ENCODE results near the gene KCNA1.

KCNA1 gene

GRCh38 chr12:4909734-4910501 is at the start of gene KCNA1:
Gene KCNA1 (plus strand): TSS chr12:4909905. CDS start chr12:4911379, 1,474 bp downstream.
- no peaks in the 10 kb centered on the region for H3K36me3 ChIP-seq (ENCODE audit: insufficient read depth, low read length)
- H3K9me2 ChIP-seq (replicated peaks; ENCODE audit: low read depth, low read length): no peaks in the 10 kb centered on the region
- H3K9me3 ChIP-seq (ENCODE audit: insufficient read depth, low read depth, low read length): no peaks in the 10 kb centered on the region
- H3K4me2 ChIP-seq (ENCODE audit: low read depth, low read length, poor library complexity, severe bottlenecking): no peak within 1 kb of the TSS
- no peaks in the 10 kb centered on the region for H4K20me1 ChIP-seq (ENCODE audit: insufficient read depth, low read length, poor library complexity, severe bottlenecking)
- H3K9ac ChIP-seq (ENCODE audit: low read depth, low read length, poor library complexity, severe bottlenecking): no peak within 1 kb of the TSS
- TF ChIP-seq CTCF (conservative IDR thresholded peaks at IDR 0.05; ENCODE audit: low read length): no peak
- TF ChIP-seq EZH2phosphoT487 (IDR thresholded peaks at IDR 0.05; ENCODE audit: borderline replicate concordance): no peak
- no peaks in the 10 kb centered on the region for H3K4me1 ChIP-seq (ENCODE audit: insufficient read depth, low read length, poor library complexity, severe bottlenecking)
- no peak within 1 kb of the TSS for H3K4me3 ChIP-seq (ENCODE audit: low read length, poor library complexity, severe bottlenecking)
- no peak within 1 kb of the TSS for H2AFZ ChIP-seq (ENCODE audit: low read length)
- H3K79me2 ChIP-seq (ENCODE audit: insufficient read depth, low read length): no peaks in the 10 kb centered on the region
- no peaks in the 10 kb centered on the region for H3K27me3 ChIP-seq (ENCODE audit: insufficient read depth, low read length, poor library complexity, severe bottlenecking)
- H3F3A ChIP-seq (ENCODE audit: low read depth): no peaks in the 10 kb centered on the region

- Histone ChIP-seq H3K36me3 (ENCODE audit: insufficient read depth, low read length) (no peaks in the 10 kb centered on the region), H3K27me3 (ENCODE audit: insufficient read depth, low read length, poor library complexity, severe bottlenecking) (no peaks in the 10 kb centered on the region), H3K79me2 (ENCODE audit: insufficient read depth, low read length) (no peaks in the 10 kb centered on the region), H4K20me1 (ENCODE audit: insufficient read depth, low read length, poor library complexity, severe bottlenecking) (no peaks in the 10 kb centered on the region), H3K9ac (ENCODE audit: low read depth, low read length, poor library complexity, severe bottlenecking) (no peak overlapping the region), H3F3A (ENCODE audit: low read depth) (no peaks in the 10 kb centered on the region), H3K9me2 (replicated peaks; ENCODE audit: low read depth, low read length) (no peaks in the 10 kb centered on the region), H3K4me3 (ENCODE audit: low read length, poor library complexity, severe bottlenecking) (no peak overlapping the region), H3K9me3 (ENCODE audit: insufficient read depth, low read depth, low read length) (no peaks in the 10 kb centered on the region), H2AFZ (ENCODE audit: low read length) (no peak overlapping the region), H3K4me2 (ENCODE audit: low read depth, low read length, poor library complexity, severe bottlenecking) (no peak overlapping the region), H3K4me1 (ENCODE audit: insufficient read depth, low read length, poor library complexity, severe bottlenecking) (peaks cover 17% of the 10 kb centered on the region)
- TF ChIP-seq EZH2phosphoT487 (IDR thresholded peaks at IDR 0.05; ENCODE audit: borderline replicate concordance): no peak
- no peak for TF ChIP-seq CTCF (conservative IDR thresholded peaks at IDR 0.05; ENCODE audit: low read length)
Measured at GRCh38 chr12:4860741-4861140, 49.0 kb upstream of the KCNA1 start.

GRCh38 chr12:4862809-4863208 is 46.9 kb upstream of the KCNA1 start:
- H2AFZ ChIP-seq (ENCODE audit: low read length): no peak overlapping the region
- no peak overlapping the region for H3K4me2 ChIP-seq (ENCODE audit: low read depth, low read length, poor library complexity, severe bottlenecking)
- TF ChIP-seq EZH2phosphoT487 (IDR thresholded peaks at IDR 0.05; ENCODE audit: borderline replicate concordance) (no peak), CTCF (conservative IDR thresholded peaks at IDR 0.05; ENCODE audit: low read length) (no peak)
- H3K9me2 ChIP-seq (replicated peaks; ENCODE audit: low read depth, low read length): no peaks in the 10 kb centered on the region
- no peaks in the 10 kb centered on the region for H4K20me1 ChIP-seq (ENCODE audit: insufficient read depth, low read length, poor library complexity, severe bottlenecking)
- no peaks in the 10 kb centered on the region for H3K9me3 ChIP-seq (ENCODE audit: insufficient read depth, low read depth, low read length)
- H3K4me3 ChIP-seq (ENCODE audit: low read length, poor library complexity, severe bottlenecking): no peak overlapping the region
- H3K36me3 ChIP-seq (ENCODE audit: insufficient read depth, low read length): no peaks in the 10 kb centered on the region
- no peaks in the 10 kb centered on the region for H3K27me3 ChIP-seq (ENCODE audit: insufficient read depth, low read length, poor library complexity, severe bottlenecking)
- H3F3A ChIP-seq (ENCODE audit: low read depth): no peaks in the 10 kb centered on the region
- H3K9ac ChIP-seq (ENCODE audit: low read depth, low read length, poor library complexity, severe bottlenecking): no peak overlapping the region
- H3K4me1 ChIP-seq (ENCODE audit: insufficient read depth, low read length, poor library complexity, severe bottlenecking): no peaks in the 10 kb centered on the region
- H3K79me2 ChIP-seq (ENCODE audit: insufficient read depth, low read length): no peaks in the 10 kb centered on the region

Measured in Loucy (cell line).